SK-N-SH (cell line): ENCODE measurements around the gene TRIM47. TPM values are rescaled to one million over a fixed set of nuclear protein-coding genes. Genes with fewer than 3 reads are reported as not detected.

Experiments used
- CTCF ChIA-PET: fragments of 300-600, 350-600 bp; formaldehyde crosslinking; extraction: SDS; loops from one replicate; lab custom pipeline; 2021; lab: Yijun Ruan, JAX
- POLR2A ChIA-PET: fragments of 350-600 bp; sonication (Branson Sonifier 250); formaldehyde crosslinking; extraction: SDS; loops from one replicate; lab custom pipeline; 2020; ENCODE audit warnings: antibody characterized with exemption, inconsistent platforms; lab: Yijun Ruan, JAX
- DNase-seq: peaks from one replicate; pipeline ENCODE4 v3.0.0; 2012
- H2AFZ ChIP-seq: fragments of 200-600 bp; sonication (generic); 2 replicates; pipeline ENCODE4 v1.8.1; 2016; ENCODE audit warnings: antibody characterized with exemption, mild to moderate bottlenecking, low read depth
- H3F3A ChIP-seq: fragments of 200-600 bp; sonication (generic); replicated peaks from 2 replicates; pipeline ENCODE3; 2016; ENCODE audit warnings: antibody characterized with exemption, mild to moderate bottlenecking; ENCODE audit not compliant: insufficient read depth
- H3K27ac ChIP-seq, 2 experiments: fragments of 200-500 bp in 1 of 2; fragments of 200-600 bp in 1 of 2; sonication (Bioruptor generic) in 1 of 2; sonication (generic), shearing (Covaris generic) in 1 of 2; 2 replicates each; pipeline versions ENCODE4 v1.5.1 to v1.6.1; 2014 to 2016; ENCODE audit warnings: low read depth in 2 of 2, inconsistent platforms in 1 of 2, low read length in 1 of 2, mild to moderate bottlenecking in 1 of 2, mixed read lengths in 1 of 2
- H3K27me3 ChIP-seq: fragments of 200-600 bp; sonication (generic), shearing (Covaris generic); 2 replicates; pipeline ENCODE4 v1.6.1; 2016; ENCODE audit warnings: mixed run types; ENCODE audit not compliant: insufficient read depth
- H3K36me3 ChIP-seq, 2 experiments: fragments of 200-500 bp in 1 of 2; fragments of 200-600 bp in 1 of 2; sonication (Bioruptor generic) in 1 of 2; sonication (generic) in 1 of 2; replicated peaks in 1 of 2; 2 replicates each; pipeline versions ENCODE3 to v1.5.1; 2014 to 2016; ENCODE audit warnings: low read length in 1 of 2, mild to moderate bottlenecking in 1 of 2; ENCODE audit not compliant: insufficient read depth in 2 of 2, control insufficient read depth in 1 of 2
- H3K4me1 ChIP-seq, 2 experiments: fragments of 200-500 bp in 1 of 2; fragments of 200-600 bp in 1 of 2; sonication (Bioruptor generic) in 1 of 2; sonication (generic), shearing (Covaris generic) in 1 of 2; 2 replicates each; pipeline versions ENCODE4 v1.5.1 to v1.6.1; 2014 to 2016; ENCODE audit warnings: low read depth in 1 of 2, low read length in 1 of 2, mixed run types in 1 of 2; ENCODE audit not compliant: insufficient read depth in 2 of 2, control insufficient read depth in 1 of 2
- H3K4me2 ChIP-seq: fragments of 200-600 bp; sonication (generic), shearing (Covaris generic); 2 replicates; pipeline ENCODE4 v1.6.1; 2017; ENCODE audit warnings: mixed run types
- H3K4me3 ChIP-seq, 2 experiments: fragments of 200-500 bp in 1 of 2; fragments of 200-600 bp in 1 of 2; sonication (Bioruptor generic) in 1 of 2; sonication (generic), shearing (Covaris generic) in 1 of 2; 2 replicates each; pipeline versions ENCODE4 v1.5.1 to v1.8.1; 2014 to 2016; ENCODE audit warnings: low read depth in 2 of 2, inconsistent platforms in 1 of 2, low read length in 1 of 2, mild to moderate bottlenecking in 1 of 2, mixed read lengths in 1 of 2, moderate library complexity in 1 of 2
- H3K79me2 ChIP-seq: fragments of 200-600 bp; sonication (generic); 2 replicates; pipeline ENCODE4 v1.8.1; 2017; ENCODE audit warnings: mild to moderate bottlenecking; ENCODE audit not compliant: insufficient read depth
- H3K9ac ChIP-seq: fragments of 200-600 bp; sonication (generic); 2 replicates; pipeline ENCODE4 v1.6.1; 2017; ENCODE audit warnings: mixed run types
- H3K9me2 ChIP-seq: fragments of 200-600 bp; sonication (generic); 2 replicates; pipeline ENCODE4 v1.6.1; 2017; ENCODE audit warnings: mixed run types
- H3K9me3 ChIP-seq: fragments of 200-600 bp; sonication (generic); 2 replicates; pipeline ENCODE4 v1.6.1; 2017; ENCODE audit warnings: mixed run types, mild to moderate bottlenecking, moderate library complexity
- H4K20me1 ChIP-seq: fragments of 200-600 bp; sonication (generic); 2 replicates; pipeline ENCODE4 v1.6.1; 2017; ENCODE audit warnings: mild to moderate bottlenecking, mixed run types; ENCODE audit not compliant: insufficient read depth
- FOXM1 ChIP-seq: IDR thresholded peaks from 2 replicates; pipeline ENCODE4 v1.4.0; 2012; ENCODE audit warnings: low read depth, mild to moderate bottlenecking
- GABPA ChIP-seq: IDR thresholded peaks from 2 replicates; pipeline ENCODE4 v1.4.0; 2012; ENCODE audit warnings: low read depth, mild to moderate bottlenecking
- GATA2 ChIP-seq: sonication (generic); formaldehyde crosslinking; IDR thresholded peaks from 2 replicates; pipeline ENCODE4 v1.5.0; 2020; ENCODE audit warnings: mild to moderate bottlenecking, missing genetic modification reagents
- IRF3 ChIP-seq: fragments of 150-350 bp; IDR thresholded peaks from 2 replicates; pipeline ENCODE4 v1.6.1; 2016; ENCODE audit warnings: mild to moderate bottlenecking, low read depth, low read length
- JUND ChIP-seq: IDR thresholded peaks from 2 replicates; pipeline ENCODE4 v1.4.0; 2012
- NFIC ChIP-seq: IDR thresholded peaks from 2 replicates; pipeline ENCODE4 v1.4.0; 2012; ENCODE audit warnings: borderline replicate concordance
- NRF1 ChIP-seq: IDR thresholded peaks from 2 replicates; pipeline ENCODE4 v1.6.1; 2012; ENCODE audit warnings: low read depth, mild to moderate bottlenecking, low read length
- PBX3 ChIP-seq: IDR thresholded peaks from 2 replicates; pipeline ENCODE4; 2012
- RCOR1 ChIP-seq: fragments of 150-350 bp; IDR thresholded peaks from 2 replicates; pipeline ENCODE4 v1.6.1; 2017; ENCODE audit warnings: antibody characterized with exemption, low read length
- RXRA ChIP-seq: IDR thresholded peaks from 2 replicates; pipeline ENCODE4 v1.4.0; 2012; ENCODE audit warnings: low read depth, mild to moderate bottlenecking, borderline replicate concordance
- SMC3 ChIP-seq: IDR thresholded peaks from 2 replicates; pipeline ENCODE4 v1.6.1; 2012; ENCODE audit warnings: low read depth, low read length, improper control_type of control experiment
- TAF1 ChIP-seq: IDR thresholded peaks from 2 replicates; pipeline ENCODE4 v1.6.1; 2012; ENCODE audit warnings: low read depth, mild to moderate bottlenecking, low read length, moderate library complexity, borderline replicate concordance
- TCF12 ChIP-seq: IDR thresholded peaks from 2 replicates; pipeline ENCODE4 v1.4.0; 2012
- TEAD4 ChIP-seq: IDR thresholded peaks from 2 replicates; pipeline ENCODE4 v1.4.0; 2012; ENCODE audit warnings: mild to moderate bottlenecking, borderline replicate concordance; ENCODE audit not compliant: insufficient read depth
- USF1 ChIP-seq: IDR thresholded peaks from 2 replicates; pipeline ENCODE4 v1.4.0; 2012; ENCODE audit warnings: low read depth, borderline replicate concordance
- ZBTB33 ChIP-seq: IDR thresholded peaks from 2 replicates; pipeline ENCODE4 v1.4.0; 2012; ENCODE audit warnings: low read depth, borderline replicate concordance
- WGBS: methylation state at CpG from one replicate; pipeline ENCODE4 v1.1.6; 2017; ENCODE audit warnings: low lambda C conversion rate; 5-methylcytosine and 5-hydroxymethylcytosine counted together
- polyA plus RNA-seq, 3 experiments: library from polyadenylated mRNA; depleted of rRNA; stranded (reverse); fragments of >200 nt; gene quantifications; 2 replicates each; pipeline ENCODE4 v1.2.3, GENCODE V29; 2012

Gene TRIM47
- polyA plus RNA-seq, 1 of the 3 experiments (the other 2 are of a cell fraction): 5.1 TPM

GRCh38 chr17:75881678-75882454 is 3.5 kb upstream of the TRIM47 start:
- POLR2A ChIA-PET: interaction anchor here (0.9 to 1.1 kb wide), 2 partner anchors 14 to 105 kb away, joined by 3 read pairs; partner anchors contain the start of gene TRIM65
- H3K4me3 ChIP-seq: no peak overlapping the region
- H3K27me3 ChIP-seq: no peaks in the 10 kb centered on the region
- peak; percentile 25 for DNase-seq
- H3K79me2 ChIP-seq: no peaks in the 10 kb centered on the region
- no peaks in the 10 kb centered on the region for H3K36me3 ChIP-seq
- WGBS: 85% methylated on average over 15 of the region's 15 CpGs
- TF ChIP-seq SMC3 (no peak), NFIC (no peak), USF1 (no peak), TCF12 (no peak), RXRA (no peak), GABPA (no peak), RCOR1 (no peak), FOXM1 (no peak), TEAD4 (no peak), ZBTB33 (no peak), JUND (no peak), TAF1 (no peak), GATA2 (CRISPR knock-in tag) (no peak), PBX3 (no peak), IRF3 (no peak), NRF1 (no peak)
- CTCF ChIA-PET: interaction anchor here (0.7 to 15.4 kb wide), 8 partner anchors 12 to 132 kb away, joined by 3 to 214 read pairs (median 4); partner anchors contain the start of genes MRPL38 and TRIM65
- H4K20me1 ChIP-seq: no peaks in the 10 kb centered on the region; the same call in 1 of the 2 replicates
- H3K27ac ChIP-seq: no peak overlapping the region
- H3K9me2 ChIP-seq: no peaks in the 10 kb centered on the region
- no peak overlapping the region for H3K4me2 ChIP-seq
- H3K4me1 ChIP-seq: peaks cover 2 to 11% of the 10 kb centered on the region in 2 experiments; a peak in 3 of 4 replicates
- peaks cover 19% of the 10 kb centered on the region for H3F3A ChIP-seq
- no peaks in the 10 kb centered on the region for H3K9me3 ChIP-seq
- H2AFZ ChIP-seq: no peak overlapping the region
- H3K9ac ChIP-seq: no peak overlapping the region
